Mesangial cell (primary cell): ENCODE data around the gene RPE. TPM values are rescaled to one million over a fixed set of nuclear protein-coding genes. Genes with fewer than 3 reads are reported as not detected.

ENCODE experiments used
- total RNA-seq: library from RNA; depleted of rRNA; stranded (reverse); fragments of >200 nt; gene quantifications from 2 replicates; pipeline ENCODE4 v1.2.3, GENCODE V29; 2015

The RPE gene
- 56.8 and 69.4 TPM in 2 replicates for total RNA-seq

DNA sequence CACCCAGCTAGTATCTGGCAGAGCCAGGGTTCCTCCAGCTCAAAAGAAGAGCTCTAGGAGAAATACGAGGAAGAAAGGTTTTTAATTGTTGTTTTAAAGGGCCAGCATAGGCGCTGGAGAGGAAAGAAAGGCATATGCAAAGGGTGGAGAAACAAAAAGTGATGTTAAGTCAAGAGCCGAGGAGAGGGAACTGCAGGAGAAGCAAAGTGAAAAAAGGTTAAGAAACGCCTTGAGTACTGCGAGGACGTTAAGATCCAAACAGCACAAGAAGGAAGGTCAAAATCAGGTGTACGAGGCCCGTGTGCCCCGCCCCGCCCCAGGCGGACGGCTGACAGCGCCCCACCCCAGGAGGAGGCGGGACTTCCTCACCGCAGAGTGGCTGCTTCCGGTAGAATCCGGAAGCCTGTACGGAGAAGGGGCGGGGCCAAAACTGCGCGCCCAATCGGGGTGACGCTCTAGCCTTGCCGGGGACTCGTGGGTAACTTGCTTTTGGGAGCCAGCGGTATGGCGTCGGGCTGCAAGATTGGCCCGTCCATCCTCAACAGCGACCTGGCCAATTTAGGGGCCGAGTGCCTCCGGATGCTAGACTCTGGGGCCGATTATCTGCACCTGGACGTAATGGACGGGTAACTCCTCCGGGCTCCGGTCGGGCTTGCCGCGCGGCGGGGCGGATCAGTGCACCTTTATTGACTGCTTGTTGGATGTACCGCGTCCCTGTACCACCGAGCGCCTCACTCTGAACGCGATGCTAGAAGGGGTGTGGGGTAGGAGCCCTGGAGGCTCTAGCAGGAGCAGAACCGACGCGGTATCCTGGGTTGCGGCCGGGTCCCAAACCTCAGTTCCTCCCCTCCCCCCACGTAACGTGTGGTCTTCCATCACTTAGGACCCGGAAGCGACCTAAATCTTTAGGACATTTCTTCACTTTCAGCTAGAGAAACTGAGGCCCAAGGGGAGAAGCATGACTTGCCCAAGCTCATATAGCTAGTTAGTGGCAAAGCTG lies at the start of gene RPE:
Gene RPE, plus strand, starts transcription at position 481 of the 1,000 bp plus-strand sequence. Its CDS starts 24 bp downstream, at position 505.

Other genes starting within 250 kb of the RPE start
- gene UNC80, start 230.8 kb upstream of the RPE start, total RNA-seq = not detected in 2 replicates
- gene KANSL1L, start 168.8 kb downstream of the RPE start, total RNA-seq = 4.7 and 13.4 TPM in 2 replicates
- gene ACADL, start 222.8 kb downstream of the RPE start, total RNA-seq = 0.51 TPM in 1 of 2 replicates, not detected in the other